Activated gamma-delta T cell (primary cell): ENCODE measurements around the gene FBP1.

Experiments used
- DNase-seq: peaks from one replicate; lab custom pipeline; 2025; lab: John Stamatoyannopoulos, UW
- total RNA-seq, 2 donors: gene quantifications; one replicate each; lab custom pipeline; 2026; lab: John Stamatoyannopoulos, UW

Gene FBP1
- 0.31 to 1.2 reads per million in 2 donors for total RNA-seq

GRCh38 chr9:94639061-94639998, at the start of gene FBP1:
Gene FBP1 (minus strand): TSS chr9:94639518. CDS start chr9:94639310, 208 bp downstream.
- peak; percentile 39 for DNase-seq

DNA sequence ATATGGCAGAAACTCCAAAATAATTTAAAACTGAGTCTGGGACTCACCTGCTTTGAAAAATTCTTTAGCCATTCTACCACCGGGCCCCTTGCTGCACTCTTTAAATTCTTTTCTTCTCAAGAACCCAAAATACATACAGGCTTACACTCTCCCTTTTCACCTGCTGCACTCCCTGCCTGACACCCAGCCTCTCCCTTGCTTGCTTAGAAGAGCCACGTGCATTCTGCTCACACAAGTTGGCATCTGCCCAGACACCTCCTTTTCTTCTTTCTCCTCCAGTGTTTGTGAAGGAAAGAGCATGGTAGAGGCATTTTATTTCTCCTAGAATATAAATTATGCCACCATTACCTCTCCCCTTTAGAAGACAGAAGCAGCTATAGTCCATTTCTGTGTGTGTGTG, 48.1 kb upstream of the FBP1 start:
- no peak for DNase-seq

DNA sequence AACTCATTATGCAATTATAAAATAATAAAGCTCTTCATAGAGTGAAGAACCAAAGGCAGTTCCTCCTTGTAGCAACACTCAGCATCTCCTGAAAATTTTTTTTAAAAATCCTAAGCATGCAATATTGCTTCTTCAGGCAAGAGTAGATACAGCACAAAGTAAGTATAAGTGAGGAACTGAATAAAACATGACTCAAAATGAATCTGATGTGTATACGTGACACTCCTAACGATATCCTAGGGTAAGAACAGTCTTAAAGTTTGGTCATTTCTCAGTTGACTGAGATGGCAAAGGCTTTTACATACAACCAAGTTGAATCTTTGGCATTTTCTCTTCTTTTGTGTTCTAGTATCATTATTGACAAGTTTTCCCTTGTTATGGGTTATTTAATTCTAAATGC, 46.0 kb upstream of the FBP1 start:
- no peak for DNase-seq

- no peak for DNase-seq
These were observed 42.2 kb upstream of the FBP1 start for GRCh38 chr9:94681508-94681907.

DNA sequence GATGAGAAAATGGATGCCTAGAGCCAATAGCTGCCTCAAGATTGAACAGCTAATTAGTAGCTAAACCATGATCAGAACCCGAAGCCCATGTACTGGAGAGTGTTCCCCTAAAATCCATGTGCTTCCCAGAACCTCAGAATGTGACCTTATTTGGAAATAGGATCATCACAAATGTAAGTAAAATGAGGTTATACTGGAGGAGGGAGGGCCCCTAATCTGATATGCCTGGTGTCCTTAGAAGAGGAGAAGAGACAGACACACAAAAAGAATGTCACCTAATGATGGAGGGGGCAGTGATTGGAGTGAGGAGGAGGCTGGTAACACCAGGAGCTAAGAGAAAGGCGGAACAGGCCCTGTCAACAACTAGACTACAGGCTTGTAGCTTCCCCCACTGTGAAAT, 41.3 kb upstream of the FBP1 start:
- no peak for DNase-seq

DNA sequence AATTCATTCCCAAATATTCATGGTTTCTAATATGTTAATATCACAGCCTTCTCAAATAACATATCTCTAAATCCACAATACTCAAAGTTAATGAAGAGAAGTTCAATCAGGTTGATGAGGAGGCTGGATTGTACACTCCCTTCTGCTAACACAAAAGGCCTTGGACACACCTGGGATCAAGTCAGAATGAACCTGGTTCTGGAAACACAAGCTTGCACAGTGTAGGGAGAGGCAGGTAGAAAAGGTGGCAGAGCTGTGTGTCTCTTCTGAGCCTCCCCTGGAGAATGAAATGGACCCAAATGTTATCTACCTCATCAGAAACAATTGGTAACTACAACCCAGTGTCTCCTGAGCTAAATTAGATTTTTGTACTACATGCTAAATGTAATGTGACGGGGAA, 40.7 kb upstream of the FBP1 start:
- DNase-seq: no peak

DNA sequence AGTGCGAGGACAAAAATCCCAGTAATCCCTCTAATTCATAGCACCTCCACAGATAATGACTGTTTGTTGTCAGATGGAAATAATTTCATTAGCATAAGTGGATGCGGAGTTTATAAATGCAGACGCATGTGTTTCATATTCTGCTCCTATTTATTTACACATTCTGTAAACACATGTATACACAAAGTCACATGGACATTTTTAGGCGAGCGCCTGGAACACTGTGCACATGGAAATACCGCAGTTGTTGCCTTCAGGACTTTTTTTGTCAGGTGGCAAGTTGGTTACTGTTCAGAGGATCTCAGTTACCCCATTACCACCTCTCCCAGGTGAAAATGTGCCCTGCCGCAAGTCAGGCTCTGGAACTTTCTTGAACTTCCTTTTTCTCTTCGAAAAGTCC, 40.3 kb upstream of the FBP1 start:
- DNase-seq: no peak

GRCh38 chr9:94677929-94678328, 38.6 kb upstream of the FBP1 start:
- DNase-seq: no peak

GRCh38 chr9:94676446-94677131, 37.3 kb upstream of the FBP1 start:
- DNase-seq: no peak

DNA sequence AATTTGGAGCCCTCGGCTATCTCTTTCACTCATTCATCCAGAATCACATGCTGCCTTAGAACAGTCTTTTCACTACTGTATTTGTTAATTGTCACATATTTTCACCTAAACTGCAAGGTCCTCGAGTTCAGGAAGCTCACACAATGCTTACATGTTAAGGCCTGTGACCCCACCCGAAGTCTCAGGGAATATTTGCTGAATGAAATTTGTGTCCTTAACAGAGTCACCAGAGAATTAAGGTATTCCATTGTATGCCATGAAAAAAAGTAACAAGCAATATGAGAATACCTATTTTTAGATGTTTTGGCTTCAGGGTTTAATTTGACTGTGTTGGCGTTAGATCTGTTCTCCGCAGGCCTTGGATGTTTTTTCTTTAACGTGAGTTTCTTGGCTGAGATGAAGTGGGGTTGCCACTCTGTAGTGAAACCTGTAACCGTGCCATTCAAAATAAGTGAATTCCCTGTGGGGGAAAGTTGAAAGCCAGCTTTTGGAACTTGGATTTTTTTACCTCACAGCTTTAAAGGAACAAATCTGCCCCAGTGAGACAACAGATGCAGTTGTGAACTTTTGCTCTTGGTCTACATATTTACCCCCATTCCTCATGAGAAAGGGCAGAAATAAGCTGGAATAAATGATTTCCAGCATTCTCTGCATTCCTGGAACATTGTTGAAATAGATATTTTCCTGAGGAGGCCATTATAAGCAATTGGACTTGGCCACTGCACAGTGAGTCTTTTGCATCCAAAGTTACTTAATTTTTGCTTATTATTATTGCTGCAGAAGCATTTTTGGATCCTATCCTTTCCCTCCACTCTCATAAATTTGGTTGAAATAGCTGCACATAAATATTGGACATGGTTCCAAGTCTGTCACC, 35.9 kb upstream of the FBP1 start:
- DNase-seq: no peak

DNA sequence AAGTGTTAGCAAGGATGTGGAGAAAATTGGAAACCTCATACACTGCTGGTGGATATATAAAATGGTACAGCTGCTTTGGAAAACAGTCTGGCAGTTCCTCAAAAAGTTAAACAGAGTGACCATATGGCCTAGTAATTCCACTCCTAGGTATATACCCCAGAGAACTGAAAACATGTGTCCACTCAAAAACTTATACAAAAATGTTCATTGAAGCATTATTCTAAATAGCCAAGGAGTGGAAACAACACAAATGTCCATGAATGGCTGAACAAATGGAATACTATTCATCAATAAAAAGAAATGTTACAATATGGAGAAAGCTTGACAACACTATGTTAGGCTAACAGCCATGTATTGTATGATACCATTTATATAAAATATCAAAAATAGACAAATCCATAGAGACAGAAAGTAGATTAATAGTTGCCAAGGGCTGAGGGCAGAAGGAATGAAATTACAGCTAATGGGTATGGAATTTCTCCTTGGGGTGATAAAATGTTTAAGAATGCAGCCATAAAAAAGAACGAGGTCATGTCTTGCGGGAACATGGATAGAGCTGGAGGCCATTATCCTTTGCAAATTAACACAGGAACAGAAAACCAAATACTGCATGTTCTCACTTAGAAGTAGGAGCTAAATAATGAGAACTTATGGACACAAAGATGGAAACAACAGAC, 33.6 kb upstream of the FBP1 start:
- DNase-seq: no peak

- peak; percentile 14 for DNase-seq
These were observed 29.8 kb upstream of the FBP1 start for GRCh38 chr9:94668928-94669729.

- no peak for DNase-seq
These were observed 29.2 kb upstream of the FBP1 start for GRCh38 chr9:94668418-94668927.

- DNase-seq: no peak
These were observed 27.2 kb upstream of the FBP1 start for GRCh38 chr9:94666364-94667099.

- no peak for DNase-seq
These were observed 26.3 kb upstream of the FBP1 start for GRCh38 chr9:94665613-94666012.

GRCh38 chr9:94664801-94665200, 25.5 kb upstream of the FBP1 start:
- DNase-seq: no peak

GRCh38 chr9:94663640-94664039, 24.3 kb upstream of the FBP1 start:
- no peak for DNase-seq

DNA sequence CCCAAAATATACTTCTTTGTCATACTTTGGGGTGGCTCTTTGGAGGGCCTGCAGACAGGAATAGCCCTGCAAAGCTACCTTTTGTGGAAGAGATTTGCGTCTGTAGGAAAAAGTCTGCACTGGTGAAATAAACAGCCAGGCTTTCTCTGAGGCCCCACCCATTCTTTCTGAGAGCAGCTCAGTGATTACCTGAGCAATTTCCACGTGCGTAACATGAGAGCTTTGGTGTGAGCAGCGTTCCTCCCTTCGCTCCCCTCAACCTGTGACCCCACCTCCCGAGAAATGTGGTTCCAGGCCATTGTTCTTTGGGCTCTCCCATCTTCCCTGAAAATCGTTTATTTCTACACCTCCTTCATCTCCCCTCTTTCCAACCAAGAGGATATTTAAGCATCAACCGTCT, 23.8 kb upstream of the FBP1 start:
- DNase-seq: no peak

GRCh38 chr9:94657021-94657725, 17.9 kb upstream of the FBP1 start:
- DNase-seq: no peak
